Stimulated activated CD4-positive, alpha-beta T cell treated with anti-CD3 and anti-CD28 coated beads, Interleukin-1b, Interleukin-23, amount 100 ng/mL, for 4 hours (primary cell): ENCODE measurements around the gene PTPN21.
"Not testable (repeated sequence)": the region's sequence is repeated elsewhere in the genome, so short reads cannot be mapped to it uniquely, and the experiment has no call there.

Experiments used
- DNase-seq, 2 donors: peaks; one replicate each; pipeline ENCODE4 v3.0.0-alpha.2; 2020; ENCODE audit warnings: low read depth in 2 of 2

The PTPN21 gene

GRCh38 chr14:88551980-88552431 lies 2.8 kb downstream of the PTPN21 start:
- no peak for DNase-seq

GRCh38 chr14:88551094-88551870 lies 3.5 kb downstream of the PTPN21 start:
- DNase-seq, result peak; percentile 34 to 56

GRCh38 chr14:88550078-88550477 lies 4.7 kb downstream of the PTPN21 start:
- DNase-seq, result no peak

GRCh38 chr14:88547386-88547780 lies 7.4 kb downstream of the PTPN21 start:
- DNase-seq, result no peak

GRCh38 chr14:88546621-88547385 lies 8.0 kb downstream of the PTPN21 start:
- DNase-seq, result no peak

GRCh38 chr14:88545256-88545655 lies 9.6 kb downstream of the PTPN21 start:
- DNase-seq, result no peak

- DNase-seq, result no peak
These were observed 11.7 kb downstream of the PTPN21 start for GRCh38 chr14:88542857-88543795.

- DNase-seq, result no peak
These were observed 13.5 kb downstream of the PTPN21 start for GRCh38 chr14:88541324-88541723.

- no peak for DNase-seq
These were observed 19.0 kb downstream of the PTPN21 start for GRCh38 chr14:88535813-88536212.

GRCh38 chr14:88535149-88535548 lies 19.7 kb downstream of the PTPN21 start:
- no peak for DNase-seq

- no peak for DNase-seq
These were observed 21.7 kb downstream of the PTPN21 start for GRCh38 chr14:88533064-88533602.

- not testable (repeated sequence) for DNase-seq
These were observed 24.9 kb downstream of the PTPN21 start for GRCh38 chr14:88529889-88530288.

GRCh38 chr14:88522393-88522792 lies 32.4 kb downstream of the PTPN21 start:
- DNase-seq, result no peak

- no peak for DNase-seq
These were observed 33.0 kb downstream of the PTPN21 start for GRCh38 chr14:88521818-88522217.

GRCh38 chr14:88519907-88520306 lies 34.9 kb downstream of the PTPN21 start:
- no peak for DNase-seq

- DNase-seq, result no peak
These were observed 36.0 kb downstream of the PTPN21 start for GRCh38 chr14:88518592-88519512.

GRCh38 chr14:88516861-88517357 lies 37.9 kb downstream of the PTPN21 start:
- DNase-seq, result no peak

- no peak for DNase-seq
These were observed 39.1 kb downstream of the PTPN21 start for GRCh38 chr14:88515499-88516221.

- no peak for DNase-seq
These were observed 47.6 kb downstream of the PTPN21 start for GRCh38 chr14:88507208-88507607.

- DNase-seq, result no peak
These were observed 49.2 kb downstream of the PTPN21 start for GRCh38 chr14:88505621-88506020.
